Measurements from ENCODE around the gene UNC5A. TPM values are rescaled to one million over a fixed set of nuclear protein-coding genes. Genes with fewer than 3 reads are reported as not detected.
A peak's percentile ranks its signal among the peaks of the same experiment; 100 is the strongest.

Gene UNC5A
- polyA plus RNA-seq, 1 donor from 2014 or later, result not detected

GRCh38 chr5:176847726-176848290, 37.4 kb downstream of the UNC5A start:
- Mint-ChIP-seq H3K4me1 (no peaks in the 10 kb centered on the region), H3K27me3 (peaks cover 18% of the 10 kb centered on the region), H3K36me3 (no peaks in the 10 kb centered on the region), H3K27ac (no peak overlapping the region), H3K4me3 (no peak overlapping the region), H3K9me3 (no peaks in the 10 kb centered on the region)

GRCh38 chr5:176848651-176849050, 38.3 kb downstream of the UNC5A start:
- Mint-ChIP-seq H3K27me3 (peaks cover 19% of the 10 kb centered on the region), H3K4me3 (no peak overlapping the region), H3K27ac (no peak overlapping the region), H3K36me3 (no peaks in the 10 kb centered on the region), H3K4me1 (no peaks in the 10 kb centered on the region), H3K9me3 (no peaks in the 10 kb centered on the region)

DNA sequence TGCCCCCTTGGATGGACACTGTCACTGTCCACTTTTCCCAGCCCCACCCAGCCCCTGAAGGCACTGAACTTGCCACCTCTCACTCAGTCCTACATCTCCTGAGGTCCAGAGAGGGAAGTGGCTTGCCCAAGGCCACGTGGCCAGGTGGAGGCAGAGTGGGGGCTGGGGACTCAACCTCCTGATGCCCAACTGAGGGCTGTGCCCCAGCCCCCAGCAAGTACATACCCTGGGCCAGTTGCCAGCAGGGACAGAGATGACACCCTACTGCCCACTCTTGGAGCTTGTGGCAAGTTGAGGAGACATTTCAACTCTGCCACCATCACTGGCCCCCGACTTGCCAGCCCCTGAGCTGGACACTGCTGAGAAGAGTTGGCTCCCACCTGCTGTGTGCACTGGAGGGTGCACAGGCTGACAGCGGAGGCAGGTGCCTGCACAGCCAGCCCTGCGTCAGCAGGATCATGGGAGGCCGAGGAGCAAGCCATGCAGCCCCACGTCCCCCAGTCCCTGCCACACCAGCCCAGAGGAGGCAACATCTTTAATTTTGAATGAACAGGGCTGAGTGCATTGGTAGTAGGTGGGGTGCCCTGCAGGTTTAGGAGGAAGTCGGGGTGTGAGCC, 39.4 kb downstream of the UNC5A start:
- no peak overlapping the region for H3K4me3 Mint-ChIP-seq
- no peaks in the 10 kb centered on the region for H3K9me3 Mint-ChIP-seq
- peaks cover 2% of the 10 kb centered on the region for H3K36me3 Mint-ChIP-seq
- H3K4me1 Mint-ChIP-seq, result no peaks in the 10 kb centered on the region
- H3K27me3 Mint-ChIP-seq, result peaks cover 17% of the 10 kb centered on the region
- no peak overlapping the region for H3K27ac Mint-ChIP-seq

DNA sequence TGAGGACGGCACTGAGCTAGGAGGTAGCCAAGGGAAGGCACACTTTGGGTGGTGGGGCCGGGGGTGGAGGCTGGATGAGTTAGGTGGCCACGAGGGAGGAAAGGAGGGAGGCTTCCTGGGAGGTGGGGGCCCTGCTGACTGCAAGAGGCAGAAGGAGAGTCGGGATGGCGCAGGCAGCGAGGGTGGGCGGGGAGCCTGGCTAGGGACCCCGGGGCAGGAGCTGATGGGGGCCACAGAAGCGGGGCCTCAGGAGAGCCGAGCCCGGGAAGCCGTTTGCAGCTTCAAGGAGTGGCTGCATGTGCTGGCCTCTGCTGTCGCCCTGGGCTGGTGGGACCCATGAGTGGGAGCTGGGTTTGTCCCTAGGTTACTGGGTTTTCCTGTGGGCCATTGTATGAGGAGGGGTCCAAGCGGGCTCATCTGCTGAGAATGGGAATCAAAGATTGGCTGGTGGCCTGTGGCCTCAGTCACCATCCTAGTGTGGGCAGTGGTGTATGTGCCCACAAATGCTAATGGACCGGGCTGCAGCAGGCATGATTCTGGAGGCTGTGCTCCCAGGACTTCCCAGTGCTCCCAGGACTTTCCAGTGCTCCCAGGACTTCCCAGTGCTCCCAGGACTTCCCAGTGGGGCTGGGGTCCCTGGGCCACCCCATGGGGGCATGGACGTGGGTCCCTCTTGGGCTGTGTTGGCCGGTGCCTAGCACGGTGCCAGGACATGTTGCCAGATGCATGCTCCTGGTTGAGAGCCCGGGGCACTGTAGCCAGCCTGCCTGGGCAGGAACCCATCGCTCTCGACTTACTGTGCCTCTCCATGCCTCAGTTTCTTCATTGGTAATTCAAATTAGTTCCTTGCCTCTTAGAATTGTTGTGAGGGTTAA, 40.2 kb downstream of the UNC5A start:
- Mint-ChIP-seq H3K4me1 (no peaks in the 10 kb centered on the region), H3K27me3 (peaks cover 22% of the 10 kb centered on the region), H3K27ac (no peak overlapping the region)

DNA sequence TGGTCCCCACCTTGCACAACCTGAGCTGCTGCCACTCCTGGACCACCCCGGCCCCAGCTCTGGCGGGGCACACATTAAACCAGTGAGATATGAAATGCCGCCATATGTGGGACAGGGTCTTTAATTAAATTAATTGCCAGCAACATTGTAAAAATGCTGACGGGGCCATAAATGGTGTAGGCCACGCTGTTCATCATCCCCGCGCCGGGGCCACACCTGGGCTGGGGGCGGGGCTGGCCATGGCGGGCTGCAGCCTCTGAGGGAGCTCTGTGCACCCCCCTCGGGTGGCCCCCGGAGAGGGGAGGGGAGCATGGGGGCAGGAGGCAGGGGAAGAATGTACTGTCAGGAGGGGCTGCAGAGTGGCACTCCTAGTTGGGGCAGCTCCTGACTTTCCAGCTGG, 41.0 kb downstream of the UNC5A start:
- H3K4me3 Mint-ChIP-seq, result no peak overlapping the region
- H3K4me1 Mint-ChIP-seq, result no peaks in the 10 kb centered on the region
- H3K9me3 Mint-ChIP-seq, result no peaks in the 10 kb centered on the region
- peaks cover 2% of the 10 kb centered on the region for H3K36me3 Mint-ChIP-seq
- peaks cover 20% of the 10 kb centered on the region for H3K27me3 Mint-ChIP-seq
- H3K27ac Mint-ChIP-seq, result no peak overlapping the region

More for the DNA sequence above, 40.2 kb downstream of the UNC5A start:
- Mint-ChIP-seq H3K36me3 (peaks cover 2% of the 10 kb centered on the region), H3K9me3 (no peaks in the 10 kb centered on the region), H3K4me3 (no peak overlapping the region)

DNA sequence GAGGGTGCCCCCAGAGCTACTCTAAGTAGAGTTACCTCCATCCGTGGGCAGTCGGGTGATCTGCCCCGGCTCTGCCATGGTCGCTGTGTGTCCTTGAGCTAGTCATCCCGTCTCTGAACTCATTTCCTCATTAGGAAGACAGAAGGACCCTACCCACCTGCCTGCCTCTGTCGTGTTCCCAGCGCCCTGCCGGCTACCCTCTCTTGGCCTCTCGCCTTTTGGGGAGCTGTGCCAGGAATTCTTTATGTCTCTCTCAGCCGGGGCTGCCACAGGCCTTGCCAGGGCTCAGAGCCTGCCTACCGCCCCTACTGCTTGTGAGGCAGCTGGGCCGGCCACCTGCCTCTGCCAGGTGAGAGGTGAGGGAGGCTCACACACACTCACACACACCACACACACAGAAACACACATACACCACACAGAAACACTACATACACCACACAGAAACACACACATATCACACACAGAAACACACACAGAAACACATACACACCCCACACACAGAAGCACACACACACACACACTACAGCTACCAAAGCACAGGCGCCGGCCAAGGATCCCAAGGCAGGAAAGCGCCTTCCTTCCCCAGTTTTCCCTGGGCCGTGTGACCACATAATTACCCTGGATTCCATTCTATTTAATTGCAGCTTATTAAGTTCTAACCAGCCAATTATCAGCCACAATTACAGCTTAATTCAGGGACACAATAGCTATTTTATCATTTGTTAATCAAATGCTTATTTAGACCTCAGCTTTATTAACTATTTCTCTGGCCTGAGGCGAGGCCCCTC, 41.7 kb downstream of the UNC5A start:
- no peak overlapping the region for H3K4me3 Mint-ChIP-seq
- peak overlapping the region in 1 of 3 donors; percentile 63 for H3K27ac Mint-ChIP-seq
- H3K27me3 Mint-ChIP-seq, result peaks cover 22% of the 10 kb centered on the region
- no peaks in the 10 kb centered on the region for H3K9me3 Mint-ChIP-seq
- no peaks in the 10 kb centered on the region for H3K4me1 Mint-ChIP-seq
- peaks cover 2% of the 10 kb centered on the region for H3K36me3 Mint-ChIP-seq

- H3K4me1 Mint-ChIP-seq, result no peaks in the 10 kb centered on the region
- H3K27me3 Mint-ChIP-seq, result peaks cover 26% of the 10 kb centered on the region
- H3K4me3 Mint-ChIP-seq, result no peak overlapping the region
- H3K27ac Mint-ChIP-seq, result no peak overlapping the region
- H3K36me3 Mint-ChIP-seq, result peaks cover 2% of the 10 kb centered on the region
- peaks cover 0 to 3% (median 0%) of the 10 kb centered on the region in 3 donors for H3K9me3 Mint-ChIP-seq
Measured at GRCh38 chr5:176853151-176853778, 42.9 kb downstream of the UNC5A start.

DNA sequence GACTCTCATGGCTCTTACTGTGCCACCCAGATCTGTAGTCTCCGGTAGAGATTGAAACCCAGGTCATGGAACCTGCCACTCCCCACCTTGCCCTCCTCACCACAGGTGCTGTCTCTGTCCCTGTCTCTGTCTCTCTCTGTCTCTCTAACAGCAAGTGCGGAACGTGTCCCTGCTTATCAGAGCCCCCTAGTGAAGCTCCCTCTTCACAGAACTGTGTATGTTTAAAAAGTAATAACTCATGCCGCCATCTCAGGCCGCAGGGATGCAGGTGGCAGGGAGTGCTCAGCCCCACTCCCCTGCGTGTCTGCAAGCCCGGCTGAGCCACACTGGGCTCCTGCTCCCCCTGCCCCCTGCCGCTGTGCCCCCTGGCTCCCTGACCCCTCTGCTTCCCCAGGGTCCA, 43.8 kb downstream of the UNC5A start:
- peaks cover 2% of the 10 kb centered on the region for H3K36me3 Mint-ChIP-seq
- H3K27me3 Mint-ChIP-seq, result peaks cover 27% of the 10 kb centered on the region
- H3K4me3 Mint-ChIP-seq, result no peak overlapping the region
- no peak overlapping the region for H3K27ac Mint-ChIP-seq
- no peaks in the 10 kb centered on the region for H3K4me1 Mint-ChIP-seq
- H3K9me3 Mint-ChIP-seq, result peaks cover 0 to 6% (median 0%) of the 10 kb centered on the region in 3 donors

GRCh38 chr5:176855598-176855997, 45.2 kb downstream of the UNC5A start:
- no peak overlapping the region for H3K4me3 Mint-ChIP-seq

DNA sequence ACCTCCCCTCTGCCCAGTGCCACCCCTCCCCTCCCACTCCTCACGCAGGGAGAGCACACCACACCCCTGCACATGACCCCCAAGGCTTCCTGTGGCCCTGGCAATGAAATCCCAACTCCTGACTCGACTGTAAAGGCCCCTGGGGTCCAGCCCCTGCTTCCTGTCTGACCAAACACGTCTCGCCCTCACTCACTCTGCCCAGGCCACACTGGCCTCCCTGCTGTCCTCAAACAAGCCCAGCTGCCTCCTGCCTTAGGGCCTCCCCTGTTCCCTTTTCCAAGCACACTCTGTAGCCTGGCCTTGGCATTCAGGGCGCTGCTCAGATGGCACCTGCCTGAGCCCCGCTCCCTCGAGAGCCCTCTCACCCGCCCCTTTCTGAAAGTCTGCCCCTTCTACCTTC, 46.4 kb downstream of the UNC5A start:
- H3K27me3 Mint-ChIP-seq, result peaks cover 30% of the 10 kb centered on the region
- H3K36me3 Mint-ChIP-seq, result peaks cover 2% of the 10 kb centered on the region
- no peak overlapping the region for H3K4me3 Mint-ChIP-seq
- H3K4me1 Mint-ChIP-seq, result no peaks in the 10 kb centered on the region
- peaks cover 0 to 6% (median 0%) of the 10 kb centered on the region in 3 donors for H3K9me3 Mint-ChIP-seq
- no peak overlapping the region for H3K27ac Mint-ChIP-seq

More at GRCh38 chr5:176855598-176855997, 45.2 kb downstream of the UNC5A start:
- Mint-ChIP-seq H3K4me1 (no peaks in the 10 kb centered on the region), H3K27ac (no peak overlapping the region), H3K27me3 (peaks cover 27% of the 10 kb centered on the region), H3K36me3 (peaks cover 2% of the 10 kb centered on the region), H3K9me3 (peaks cover 0 to 6% (median 0%) of the 10 kb centered on the region in 3 donors)

DNA sequence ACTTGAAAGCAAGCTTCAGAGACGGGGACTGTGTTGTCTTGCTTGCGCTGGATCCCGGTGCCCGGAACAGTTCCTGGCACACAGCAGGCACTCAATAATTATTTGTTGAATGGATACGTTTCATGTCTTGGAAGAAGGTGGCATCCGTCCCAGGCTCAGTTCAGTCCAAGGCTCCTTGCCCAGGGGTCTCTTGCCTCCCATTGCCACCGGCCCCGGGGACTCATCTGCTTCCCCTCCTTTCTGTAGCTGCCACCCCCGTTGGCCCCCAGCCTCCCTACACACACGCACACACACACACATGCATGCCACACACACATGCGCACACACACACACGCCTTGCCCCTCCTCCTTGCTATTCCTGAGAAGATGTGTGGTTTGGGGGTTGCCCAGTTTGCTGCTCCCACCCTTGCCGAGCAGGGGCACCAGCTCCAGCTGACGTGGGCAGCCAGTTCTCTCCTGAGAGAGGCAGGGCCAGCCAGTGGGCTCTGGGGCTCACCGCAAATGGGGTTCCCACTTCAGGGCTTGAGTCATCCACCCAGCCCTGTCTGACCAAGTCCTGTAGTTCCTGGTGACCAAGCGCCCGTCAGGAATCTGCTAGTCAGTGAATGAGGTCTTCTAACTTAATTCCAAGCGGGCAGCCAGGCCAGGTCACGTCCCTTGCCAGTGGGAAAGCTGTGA, 47.0 kb downstream of the UNC5A start:
- H3K4me3 Mint-ChIP-seq, result no peak overlapping the region
- no peak overlapping the region for H3K27ac Mint-ChIP-seq
- H3K36me3 Mint-ChIP-seq, result peaks cover 2% of the 10 kb centered on the region
- peaks cover 0 to 6% (median 0%) of the 10 kb centered on the region in 3 donors for H3K9me3 Mint-ChIP-seq
- no peaks in the 10 kb centered on the region for H3K4me1 Mint-ChIP-seq
- H3K27me3 Mint-ChIP-seq, result peaks cover 33% of the 10 kb centered on the region

DNA sequence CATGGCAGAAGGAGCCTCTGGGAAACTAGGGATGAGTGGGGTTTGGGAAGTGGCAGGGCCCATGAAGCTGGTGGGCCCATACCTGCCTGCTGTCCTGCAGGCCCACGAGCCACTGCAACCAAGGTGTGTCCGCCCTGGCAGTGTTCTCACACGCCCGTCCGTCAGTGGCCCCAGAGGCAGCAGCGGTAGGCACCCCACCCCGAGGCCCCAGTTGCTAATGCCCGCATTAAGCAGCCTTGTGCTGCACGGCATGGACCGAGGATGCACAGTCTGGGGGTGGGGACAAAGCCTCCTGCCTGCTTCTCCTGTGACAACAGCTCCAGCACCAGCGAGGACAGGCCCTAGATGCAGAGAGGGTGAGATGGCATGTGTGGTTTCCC, 47.5 kb downstream of the UNC5A start:
- Mint-ChIP-seq H3K4me3 (no peak overlapping the region), H3K27ac (no peak overlapping the region), H3K4me1 (peaks cover 0 to under 1% (median 0%) of the 10 kb centered on the region in 3 donors), H3K36me3 (peaks cover 2% of the 10 kb centered on the region), H3K27me3 (peaks cover 32% of the 10 kb centered on the region), H3K9me3 (peaks cover 0 to 6% (median 0%) of the 10 kb centered on the region in 3 donors)

- H3K9me3 Mint-ChIP-seq, result peaks cover 0 to 6% (median 0%) of the 10 kb centered on the region in 3 donors
- no peak overlapping the region for H3K27ac Mint-ChIP-seq
- H3K27me3 Mint-ChIP-seq, result peaks cover 43% of the 10 kb centered on the region
- H3K4me3 Mint-ChIP-seq, result no peak overlapping the region
- no peaks in the 10 kb centered on the region for H3K36me3 Mint-ChIP-seq
- peaks cover 0 to 2% (median 0%) of the 10 kb centered on the region in 3 donors for H3K4me1 Mint-ChIP-seq
Measured at GRCh38 chr5:176859916-176860315, 49.6 kb downstream of the UNC5A start.

GRCh38 chr5:176860381-176860780, 50.0 kb downstream of the UNC5A start:
- H3K9me3 Mint-ChIP-seq, result peaks cover 0 to 6% (median 0%) of the 10 kb centered on the region in 3 donors
- H3K27ac Mint-ChIP-seq, result no peak overlapping the region
- no peaks in the 10 kb centered on the region for H3K36me3 Mint-ChIP-seq
- peaks cover 0 to 2% (median 0%) of the 10 kb centered on the region in 3 donors for H3K4me1 Mint-ChIP-seq
- H3K27me3 Mint-ChIP-seq, result peaks cover 39% of the 10 kb centered on the region
- H3K4me3 Mint-ChIP-seq, result no peak overlapping the region
